Panc1 (cell line): ENCODE results near the gene EAPP.

Source experiments
- POLR2AphosphoS5 ChIP-seq: IDR thresholded peaks from 2 replicates; pipeline ENCODE4 v1.6.1; 2012; ENCODE audit warnings: mild to moderate bottlenecking, low read depth, low read length, moderate library complexity
- TCF7L2 ChIP-seq: IDR thresholded peaks from 2 replicates; pipeline ENCODE4 v1.6.1; 2011; ENCODE audit warnings: mild to moderate bottlenecking, low read depth, low read length, inconsistent platforms
- TF ChIP-seq, protein P1 (sequence below): fragments of 450-650 bp; IDR thresholded peaks from 2 replicates; pipeline ENCODE4 v1.5.1; 2017; ENCODE audit warnings: mild to moderate bottlenecking
- TF ChIP-seq, protein P2 (sequence below), 2 experiments: IDR thresholded peaks; 2 replicates each; pipeline ENCODE4 v1.6.1; 2011 to 2012; ENCODE audit warnings: low read depth in 2 of 2, control low read depth in 1 of 2, low read length in 1 of 2, mild to moderate bottlenecking in 1 of 2, moderate library complexity in 1 of 2; ENCODE audit not compliant: insufficient read depth in 1 of 2

DNA sequence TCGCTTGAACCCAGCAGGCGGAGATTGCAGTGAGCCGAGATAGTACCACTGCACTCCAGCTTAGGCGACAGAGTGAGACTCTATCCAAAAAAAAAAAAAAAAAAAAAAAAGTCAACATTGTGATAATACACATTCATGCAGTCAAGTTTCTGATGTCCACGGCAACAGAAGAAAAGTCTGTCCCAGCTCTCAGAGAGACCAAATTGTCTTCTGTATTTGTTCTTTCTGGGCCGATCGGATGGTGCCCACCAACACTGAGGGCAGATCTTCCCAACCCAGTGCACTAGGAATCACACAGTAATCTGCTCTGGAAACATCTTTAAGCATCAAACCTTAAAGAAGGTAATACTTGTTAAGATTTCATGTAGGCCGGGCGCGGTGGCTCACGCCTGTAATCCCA is 31.6 kb downstream of the EAPP start:
- TF ChIP-seq, protein P1, sequence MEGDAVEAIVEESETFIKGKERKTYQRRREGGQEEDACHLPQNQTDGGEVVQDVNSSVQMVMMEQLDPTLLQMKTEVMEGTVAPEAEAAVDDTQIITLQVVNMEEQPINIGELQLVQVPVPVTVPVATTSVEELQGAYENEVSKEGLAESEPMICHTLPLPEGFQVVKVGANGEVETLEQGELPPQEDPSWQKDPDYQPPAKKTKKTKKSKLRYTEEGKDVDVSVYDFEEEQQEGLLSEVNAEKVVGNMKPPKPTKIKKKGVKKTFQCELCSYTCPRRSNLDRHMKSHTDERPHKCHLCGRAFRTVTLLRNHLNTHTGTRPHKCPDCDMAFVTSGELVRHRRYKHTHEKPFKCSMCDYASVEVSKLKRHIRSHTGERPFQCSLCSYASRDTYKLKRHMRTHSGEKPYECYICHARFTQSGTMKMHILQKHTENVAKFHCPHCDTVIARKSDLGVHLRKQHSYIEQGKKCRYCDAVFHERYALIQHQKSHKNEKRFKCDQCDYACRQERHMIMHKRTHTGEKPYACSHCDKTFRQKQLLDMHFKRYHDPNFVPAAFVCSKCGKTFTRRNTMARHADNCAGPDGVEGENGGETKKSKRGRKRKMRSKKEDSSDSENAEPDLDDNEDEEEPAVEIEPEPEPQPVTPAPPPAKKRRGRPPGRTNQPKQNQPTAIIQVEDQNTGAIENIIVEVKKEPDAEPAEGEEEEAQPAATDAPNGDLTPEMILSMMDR: no peak
- TF ChIP-seq POLR2AphosphoS5 (no peak), TCF7L2 (no peak)
- TF ChIP-seq, protein P2, sequence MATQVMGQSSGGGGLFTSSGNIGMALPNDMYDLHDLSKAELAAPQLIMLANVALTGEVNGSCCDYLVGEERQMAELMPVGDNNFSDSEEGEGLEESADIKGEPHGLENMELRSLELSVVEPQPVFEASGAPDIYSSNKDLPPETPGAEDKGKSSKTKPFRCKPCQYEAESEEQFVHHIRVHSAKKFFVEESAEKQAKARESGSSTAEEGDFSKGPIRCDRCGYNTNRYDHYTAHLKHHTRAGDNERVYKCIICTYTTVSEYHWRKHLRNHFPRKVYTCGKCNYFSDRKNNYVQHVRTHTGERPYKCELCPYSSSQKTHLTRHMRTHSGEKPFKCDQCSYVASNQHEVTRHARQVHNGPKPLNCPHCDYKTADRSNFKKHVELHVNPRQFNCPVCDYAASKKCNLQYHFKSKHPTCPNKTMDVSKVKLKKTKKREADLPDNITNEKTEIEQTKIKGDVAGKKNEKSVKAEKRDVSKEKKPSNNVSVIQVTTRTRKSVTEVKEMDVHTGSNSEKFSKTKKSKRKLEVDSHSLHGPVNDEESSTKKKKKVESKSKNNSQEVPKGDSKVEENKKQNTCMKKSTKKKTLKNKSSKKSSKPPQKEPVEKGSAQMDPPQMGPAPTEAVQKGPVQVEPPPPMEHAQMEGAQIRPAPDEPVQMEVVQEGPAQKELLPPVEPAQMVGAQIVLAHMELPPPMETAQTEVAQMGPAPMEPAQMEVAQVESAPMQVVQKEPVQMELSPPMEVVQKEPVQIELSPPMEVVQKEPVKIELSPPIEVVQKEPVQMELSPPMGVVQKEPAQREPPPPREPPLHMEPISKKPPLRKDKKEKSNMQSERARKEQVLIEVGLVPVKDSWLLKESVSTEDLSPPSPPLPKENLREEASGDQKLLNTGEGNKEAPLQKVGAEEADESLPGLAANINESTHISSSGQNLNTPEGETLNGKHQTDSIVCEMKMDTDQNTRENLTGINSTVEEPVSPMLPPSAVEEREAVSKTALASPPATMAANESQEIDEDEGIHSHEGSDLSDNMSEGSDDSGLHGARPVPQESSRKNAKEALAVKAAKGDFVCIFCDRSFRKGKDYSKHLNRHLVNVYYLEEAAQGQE (IDR thresholded peaks at IDR 0.05; ENCODE audit: insufficient read depth in 1 of 2, low read depth in 2 of 2, low read length in 1 of 2): no peak
